Muscle layer of colon (tissue), 2 donors: ENCODE measurements around the gene GPR15LG.

Experiments used
- H3K27ac ChIP-seq: one replicate; pipeline ENCODE4 v1.7.0; 2013; ENCODE audit warnings: low read depth, mild to moderate bottlenecking, low read length, moderate library complexity
- H3K27me3 ChIP-seq, 2 donors: one replicate each; pipeline ENCODE4 v1.7.0; 2013; ENCODE audit warnings: low read length in 2 of 2, mild to moderate bottlenecking in 2 of 2; ENCODE audit not compliant: insufficient read depth in 2 of 2, control insufficient read depth in 1 of 2
- H3K36me3 ChIP-seq: one replicate; pipeline ENCODE4 v1.7.0; 2013; ENCODE audit warnings: mild to moderate bottlenecking, low read length; ENCODE audit not compliant: insufficient read depth
- H3K4me1 ChIP-seq: one replicate; pipeline ENCODE4 v1.7.0; 2013; ENCODE audit warnings: mild to moderate bottlenecking, low read length; ENCODE audit not compliant: insufficient read depth
- H3K4me3 ChIP-seq, 2 donors: one replicate each; pipeline ENCODE4 v1.7.0; 2013; ENCODE audit warnings: low read length in 2 of 2, low read depth in 1 of 2, mild to moderate bottlenecking in 1 of 2, moderate library complexity in 1 of 2
- H3K9ac ChIP-seq: one replicate; pipeline ENCODE4 v1.7.0; 2013; ENCODE audit warnings: low read length
- H3K9me3 ChIP-seq: one replicate; pipeline ENCODE4 v1.7.0; 2013; ENCODE audit warnings: mild to moderate bottlenecking, low read length
- donor health status: abdominal sarcoma.
- donor health status: Adenocarcinoma of cecum.

Gene GPR15LG

DNA sequence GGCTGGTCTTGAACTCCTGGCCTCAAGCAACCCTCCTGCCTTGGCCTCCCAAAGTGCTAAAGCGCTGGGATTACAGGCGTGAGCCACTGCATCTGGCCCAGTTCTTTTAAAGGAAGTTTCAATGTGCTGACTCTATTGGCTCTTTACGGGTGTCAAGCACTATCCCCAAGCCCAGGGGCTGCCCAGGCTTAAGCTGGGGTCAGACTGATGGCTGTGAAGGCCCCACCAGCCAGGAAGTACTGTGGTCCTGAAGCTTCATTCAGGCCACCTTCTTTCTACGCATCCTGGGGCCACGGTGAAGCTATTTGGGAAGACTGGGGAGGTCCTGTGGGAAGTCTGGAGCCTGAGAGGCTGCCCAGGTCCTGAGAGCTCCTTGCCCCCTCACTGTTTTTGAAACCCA lies 8.0 kb downstream of the GPR15LG start:
- H3K27me3 ChIP-seq, result no peaks in the 10 kb centered on the region
- H3K27ac ChIP-seq, result no peak overlapping the region
- H3K4me1 ChIP-seq, result peaks cover 6% of the 10 kb centered on the region

DNA sequence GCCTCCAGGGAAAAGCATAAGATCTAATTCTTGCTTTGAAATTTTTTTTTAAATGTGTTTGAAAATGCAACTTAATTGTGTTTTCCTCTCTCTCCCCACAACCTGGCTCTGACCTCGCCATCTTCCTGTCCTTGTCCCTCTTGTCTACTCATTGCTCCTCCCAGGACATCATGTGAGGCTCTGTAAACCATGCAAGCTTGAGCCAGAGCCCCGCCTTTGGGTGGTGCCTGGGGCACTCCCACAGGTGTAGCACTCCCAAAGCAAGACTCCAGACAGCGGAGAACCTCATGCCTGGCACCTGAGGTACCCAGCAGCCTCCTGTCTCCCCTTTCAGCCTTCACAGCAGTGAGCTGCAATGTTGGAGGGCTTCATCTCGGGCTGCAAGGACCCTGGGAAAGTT lies 10.9 kb downstream of the GPR15LG start:
- Histone ChIP-seq H3K9ac (no peak overlapping the region), H3K4me3 (no peak overlapping the region), H3K27ac (no peak overlapping the region), H3K27me3 (no peaks in the 10 kb centered on the region), H3K4me1 (peaks cover under 1% of the 10 kb centered on the region), H3K9me3 (no peaks in the 10 kb centered on the region), H3K36me3 (no peaks in the 10 kb centered on the region)

More for the DNA sequence above, 8.0 kb downstream of the GPR15LG start:
- no peak overlapping the region for H3K9ac ChIP-seq
- no peaks in the 10 kb centered on the region for H3K36me3 ChIP-seq
- H3K9me3 ChIP-seq, result no peaks in the 10 kb centered on the region
- no peak overlapping the region for H3K4me3 ChIP-seq

DNA sequence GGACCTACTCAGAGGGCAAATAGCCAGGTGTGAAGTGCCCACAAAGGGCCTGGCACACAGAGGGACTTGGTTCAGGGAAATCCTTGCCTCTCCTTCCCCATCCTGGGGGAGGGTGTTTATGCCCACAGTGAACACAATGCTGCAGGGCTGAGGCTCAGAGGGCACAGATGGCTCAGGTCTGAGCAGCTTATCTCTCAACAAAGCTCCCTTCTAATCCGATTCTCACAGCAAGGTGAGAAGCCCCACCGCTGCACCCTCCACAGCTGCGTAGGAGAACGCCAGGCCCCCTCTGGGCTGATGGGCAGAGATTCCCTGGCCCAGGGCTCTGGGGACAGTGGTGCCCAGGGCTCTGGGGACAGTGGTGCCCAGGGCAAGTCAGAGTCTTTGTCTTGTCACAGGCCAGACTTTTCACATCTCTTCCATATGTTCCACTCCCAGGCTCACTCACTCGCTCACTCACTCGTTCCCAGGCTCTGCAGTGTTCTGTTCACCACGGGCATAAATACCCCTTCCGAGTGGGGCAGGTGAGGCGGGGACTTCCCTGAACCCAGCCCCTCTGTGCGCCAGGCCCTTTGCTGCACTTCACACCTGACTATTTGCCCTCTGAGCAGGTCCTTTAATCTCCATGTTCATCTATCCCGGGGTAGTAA lies 12.1 kb downstream of the GPR15LG start:
- H3K27ac ChIP-seq, result no peak overlapping the region
- H3K9ac ChIP-seq, result no peak overlapping the region
- H3K9me3 ChIP-seq, result no peaks in the 10 kb centered on the region
- H3K36me3 ChIP-seq, result no peaks in the 10 kb centered on the region
- no peak overlapping the region for H3K4me3 ChIP-seq
- no peaks in the 10 kb centered on the region for H3K27me3 ChIP-seq
- no peaks in the 10 kb centered on the region for H3K4me1 ChIP-seq

DNA sequence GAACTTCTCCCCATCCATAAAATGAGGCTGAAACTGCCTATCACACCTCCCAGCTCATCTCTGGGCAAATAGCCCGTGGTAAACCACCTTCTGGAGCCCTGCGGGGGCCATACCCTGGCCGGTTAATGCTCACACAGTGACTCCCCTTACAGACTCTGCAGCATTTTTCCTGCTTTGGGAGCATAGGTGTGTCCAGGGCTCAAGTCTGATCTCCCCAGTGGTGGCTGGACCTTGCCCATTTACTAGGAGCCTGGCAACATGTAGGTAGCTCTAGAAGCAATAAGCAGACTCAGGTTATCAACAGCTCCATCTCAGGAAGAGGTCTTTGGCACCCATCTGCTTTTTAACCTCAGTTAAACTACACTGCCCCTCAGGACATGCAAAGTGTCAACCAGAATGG lies 15.2 kb downstream of the GPR15LG start:
- H3K9ac ChIP-seq, result no peak overlapping the region
- peaks cover 4 to 6% of the 10 kb centered on the region in 2 donors for H3K27me3 ChIP-seq
- no peak overlapping the region for H3K27ac ChIP-seq
- peaks cover under 1% of the 10 kb centered on the region for H3K4me1 ChIP-seq
- H3K36me3 ChIP-seq, result no peaks in the 10 kb centered on the region
- H3K9me3 ChIP-seq, result no peaks in the 10 kb centered on the region
- H3K4me3 ChIP-seq, result no peak overlapping the region

DNA sequence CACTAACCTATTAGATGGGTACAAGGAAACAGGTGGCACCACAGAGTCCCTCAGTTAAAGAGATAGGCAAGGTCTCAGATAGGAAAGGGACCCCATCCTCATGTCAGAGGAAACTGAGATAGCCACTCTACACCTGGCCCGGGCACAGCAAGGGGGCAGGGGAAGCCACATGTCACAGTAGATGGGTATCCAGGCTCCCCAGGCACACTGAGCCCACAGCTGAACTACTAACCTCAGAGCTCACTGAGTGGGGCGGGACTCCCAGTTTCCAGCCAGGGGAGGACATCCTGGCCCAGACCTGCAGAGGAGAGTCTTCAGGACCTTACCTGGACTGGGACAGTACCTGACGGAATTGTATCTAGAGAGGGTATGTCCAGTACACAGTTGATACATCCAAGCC lies 17.0 kb downstream of the GPR15LG start:
- Histone ChIP-seq H3K4me3 (no peak overlapping the region), H3K36me3 (no peaks in the 10 kb centered on the region), H3K9me3 (no peaks in the 10 kb centered on the region), H3K27ac (no peak overlapping the region), H3K4me1 (peaks cover 14% of the 10 kb centered on the region), H3K27me3 (peaks cover 6 to 22% of the 10 kb centered on the region in 2 donors), H3K9ac (no peak overlapping the region)

DNA sequence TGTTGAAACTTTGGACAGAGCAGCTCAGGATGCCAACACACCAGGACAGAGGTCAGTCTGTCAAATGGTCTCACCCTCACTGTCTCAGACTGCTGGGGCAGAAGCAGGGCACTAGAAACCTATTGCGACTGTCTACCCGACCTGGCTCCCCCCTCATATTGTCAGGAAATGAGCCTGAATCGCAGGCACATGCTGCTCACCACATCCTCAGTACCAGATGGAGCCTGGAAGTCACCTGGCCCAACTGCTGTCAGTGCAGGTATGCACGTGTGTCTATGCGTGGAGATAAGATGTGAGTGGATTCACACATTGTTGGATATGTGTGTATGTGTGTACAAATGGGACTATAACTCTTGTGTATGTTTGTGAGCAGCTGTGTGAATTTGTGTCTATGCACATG lies 17.5 kb downstream of the GPR15LG start:
- Histone ChIP-seq H3K9ac (no peak overlapping the region), H3K4me3 (no peak overlapping the region), H3K4me1 (peaks cover 18% of the 10 kb centered on the region), H3K36me3 (no peaks in the 10 kb centered on the region), H3K9me3 (no peaks in the 10 kb centered on the region), H3K27me3 (peaks cover 6 to 26% of the 10 kb centered on the region in 2 donors), H3K27ac (no peak overlapping the region)

DNA sequence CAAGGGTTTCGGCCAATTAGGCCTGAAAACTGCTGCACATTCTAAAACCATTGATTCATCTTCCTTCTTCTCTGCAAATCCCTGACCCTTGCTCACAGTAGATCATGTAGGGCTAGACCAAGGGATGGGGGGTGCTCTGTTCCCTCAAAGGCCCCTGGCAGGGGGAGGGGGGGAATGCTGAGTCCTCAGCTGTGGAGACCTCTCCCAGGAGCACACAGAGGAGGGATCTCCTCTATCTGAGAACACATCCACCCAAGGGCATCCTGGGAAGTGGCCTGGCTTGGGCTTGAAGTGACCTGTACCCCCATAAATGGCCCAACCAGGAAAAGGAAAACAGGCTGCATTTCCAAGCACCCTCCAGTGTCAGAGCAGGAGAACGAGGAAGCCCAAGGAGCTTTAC lies 19.7 kb downstream of the GPR15LG start:
- H3K4me1 ChIP-seq, result peaks cover 35% of the 10 kb centered on the region
- no peaks in the 10 kb centered on the region for H3K36me3 ChIP-seq
- H3K27me3 ChIP-seq, result peaks cover 6 to 26% of the 10 kb centered on the region in 2 donors
- H3K9ac ChIP-seq, result no peak overlapping the region
- H3K9me3 ChIP-seq, result no peaks in the 10 kb centered on the region
- H3K27ac ChIP-seq, result no peak overlapping the region
- no peak overlapping the region for H3K4me3 ChIP-seq

DNA sequence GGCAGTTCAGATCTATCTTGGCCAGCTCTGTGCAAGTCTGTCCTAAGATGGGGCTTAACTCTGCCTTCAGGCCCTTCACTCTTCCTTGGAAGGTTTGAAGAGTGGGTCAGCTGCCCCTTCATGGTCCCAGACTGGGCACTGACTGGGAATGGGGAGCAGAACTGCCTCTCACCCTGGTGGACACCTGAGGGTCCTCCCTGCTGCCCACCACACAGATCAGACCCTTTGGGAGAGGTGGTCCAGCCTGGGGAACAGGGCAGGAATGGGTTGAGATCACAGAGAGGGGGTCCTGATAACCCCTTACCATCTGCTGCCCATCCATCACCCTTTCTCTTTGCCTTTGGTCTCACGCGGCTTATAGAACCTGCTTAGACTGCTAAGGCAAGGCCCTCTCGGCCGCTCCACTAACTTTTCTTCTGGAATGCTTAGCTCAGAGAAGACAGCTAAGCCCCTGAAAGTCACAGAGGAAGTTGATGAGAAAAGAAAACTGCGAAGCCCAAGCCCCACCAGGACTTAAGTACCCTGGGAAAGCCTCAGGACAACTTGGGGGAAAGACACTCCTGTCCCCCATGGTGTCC lies 20.3 kb downstream of the GPR15LG start:
- H3K27me3 ChIP-seq, result peaks cover 6 to 26% of the 10 kb centered on the region in 2 donors
- peaks cover 35% of the 10 kb centered on the region for H3K4me1 ChIP-seq
- H3K36me3 ChIP-seq, result no peaks in the 10 kb centered on the region
- no peak overlapping the region for H3K9ac ChIP-seq
- no peak overlapping the region for H3K27ac ChIP-seq
- no peaks in the 10 kb centered on the region for H3K9me3 ChIP-seq
- H3K4me3 ChIP-seq, result peak overlapping the region; percentile 36 to 51

DNA sequence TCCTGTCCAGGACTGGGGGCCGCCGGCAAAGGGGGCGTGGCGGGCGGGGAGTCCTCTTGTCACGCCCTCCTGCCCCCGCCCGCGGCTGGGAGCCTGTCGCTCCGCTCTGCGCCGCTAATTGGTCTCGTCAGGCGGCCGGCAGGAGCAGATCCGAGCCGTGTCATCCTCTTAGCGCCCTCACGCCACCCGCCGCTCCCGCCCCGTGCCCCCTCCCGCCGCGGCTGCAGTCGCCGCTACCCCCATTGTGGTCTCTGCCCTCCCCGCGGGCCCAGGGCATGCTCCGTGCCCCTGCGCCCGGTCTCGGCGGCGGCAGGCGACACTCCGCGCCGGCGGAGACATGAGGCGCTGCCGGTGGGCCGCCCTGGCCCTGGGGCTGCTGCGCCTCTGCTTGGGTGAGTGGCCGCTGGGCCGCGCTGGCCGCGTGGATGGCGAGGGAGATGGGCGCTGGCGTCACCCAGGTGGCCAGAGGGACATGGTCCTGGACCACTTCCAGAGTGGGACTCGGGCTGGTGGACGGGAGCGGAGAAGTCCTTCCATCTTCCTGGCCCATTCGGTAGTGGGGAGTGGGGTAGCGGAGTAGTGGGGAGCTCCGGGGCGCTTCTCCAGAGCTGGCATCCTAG lies 20.9 kb downstream of the GPR15LG start, which contains the start of gene CDHR1:
CDHR1 (plus strand) TSS at position 114 of the 620 bp plus-strand sequence; CDS start at position 338, 224 bp downstream.
- no peaks in the 10 kb centered on the region for H3K36me3 ChIP-seq
- peaks cover 6 to 26% of the 10 kb centered on the region in 2 donors for H3K27me3 ChIP-seq
- no peak within 1 kb of the TSS for H3K9ac ChIP-seq
- H3K27ac ChIP-seq, result no peak within 1 kb of the TSS
- no peaks in the 10 kb centered on the region for H3K9me3 ChIP-seq
- H3K4me3 ChIP-seq, result peak within 1 kb of the TSS; percentile 36 to 51
- H3K4me1 ChIP-seq, result peaks cover 35% of the 10 kb centered on the region

DNA sequence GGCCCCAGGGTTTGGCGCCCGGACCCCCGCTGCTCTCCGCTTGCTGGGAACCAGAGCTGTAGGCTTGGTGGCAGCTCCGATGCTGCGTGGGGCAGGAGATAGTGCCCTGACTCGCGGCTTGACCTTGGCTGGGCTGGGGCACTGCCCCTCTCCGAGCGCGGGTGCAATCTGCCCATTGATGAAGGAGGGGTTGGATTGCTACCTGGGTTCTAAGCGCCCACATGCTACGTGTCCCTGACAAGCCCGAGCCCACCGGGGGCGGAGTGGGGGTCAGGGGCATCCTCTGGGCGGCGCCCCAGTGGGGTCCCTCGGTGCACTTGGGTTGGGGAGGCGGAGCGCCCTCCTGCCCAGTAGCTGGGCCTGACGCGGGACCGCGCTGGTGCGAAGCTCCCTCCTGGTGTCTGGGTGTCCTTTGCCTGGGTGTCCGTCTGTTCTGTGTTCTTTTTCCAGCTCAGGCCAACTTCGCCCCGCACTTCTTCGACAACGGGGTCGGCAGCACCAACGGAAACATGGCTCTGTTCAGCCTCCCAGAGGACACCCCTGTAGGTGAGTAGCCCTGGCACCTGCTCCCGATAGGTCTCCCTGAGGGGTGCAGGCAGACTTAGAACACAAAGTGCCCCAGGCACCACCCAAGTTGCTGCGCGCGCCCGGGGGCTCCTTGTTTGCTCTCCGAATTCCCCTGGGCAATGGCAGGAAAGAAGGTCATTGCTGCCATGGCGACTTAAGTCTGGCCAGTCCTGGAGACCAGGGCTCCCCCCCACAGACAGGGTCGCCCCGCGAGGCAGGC lies 21.6 kb downstream of the GPR15LG start:
- Histone ChIP-seq H3K27ac (no peak overlapping the region), H3K4me1 (peaks cover 35% of the 10 kb centered on the region), H3K4me3 (peak overlapping the region; percentile 36 to 51), H3K27me3 (peaks cover 6 to 26% of the 10 kb centered on the region in 2 donors), H3K9ac (no peak overlapping the region), H3K9me3 (no peaks in the 10 kb centered on the region), H3K36me3 (no peaks in the 10 kb centered on the region)

DNA sequence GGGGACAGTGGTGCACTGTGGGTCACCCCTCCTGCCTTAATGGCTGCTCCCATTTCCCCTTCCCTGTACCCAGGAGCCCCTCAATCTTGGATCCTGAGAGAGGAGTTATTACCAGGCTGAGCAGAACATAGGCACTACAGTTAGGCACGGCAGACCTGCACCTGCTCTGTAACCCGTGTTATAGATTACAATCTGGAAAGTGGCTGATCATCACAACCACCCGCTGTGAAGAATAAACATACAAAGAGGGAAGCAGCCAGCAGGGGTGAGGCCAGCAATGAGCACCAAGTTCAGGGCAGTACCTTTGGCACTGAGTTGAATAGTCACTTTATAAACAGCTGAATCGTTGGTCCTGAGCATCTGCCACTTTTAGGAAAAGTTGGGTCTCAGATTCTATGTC lies 22.5 kb downstream of the GPR15LG start:
- peaks cover 35% of the 10 kb centered on the region for H3K4me1 ChIP-seq
- no peak overlapping the region for H3K27ac ChIP-seq
- no peaks in the 10 kb centered on the region for H3K9me3 ChIP-seq
- H3K36me3 ChIP-seq, result no peaks in the 10 kb centered on the region
- H3K27me3 ChIP-seq, result peaks cover 6 to 26% of the 10 kb centered on the region in 2 donors
- H3K4me3 ChIP-seq, result no peak overlapping the region
- H3K9ac ChIP-seq, result no peak overlapping the region
